Stimulated activated CD8-positive, alpha-beta memory T cell treated with anti-CD3 and anti-CD28 coated beads, Interleukin-15, amount 100 ng/mL, for 1 hour (primary cell): ENCODE results near the gene ZNF497.
"Not testable (repeated sequence)": the region's sequence is repeated elsewhere in the genome, so short reads cannot be mapped to it uniquely, and the experiment has no call there.

ENCODE experiments used
- DNase-seq: peaks from one replicate; pipeline ENCODE4 v3.0.0-alpha.2; 2020; ENCODE audit warnings: low read depth

ZNF497 gene

GRCh38 chr19:58362272-58362994 lies at the start of gene ZNF497:
Gene ZNF497 (minus strand): TSS chr19:58362751. CDS start chr19:58357635, 5,116 bp downstream.
- DNase-seq: peak; percentile 91

GRCh38 chr19:58409010-58409790 lies 46.6 kb upstream of the ZNF497 start:
- no peak for DNase-seq

- peak; percentile 82 for DNase-seq
Measured at GRCh38 chr19:58408152-58409009, 45.8 kb upstream of the ZNF497 start, which contains the start of gene ZNF584. Gene ZNF584 (plus strand): TSS chr19:58408649. CDS start chr19:58409148, 499 bp downstream.

GRCh38 chr19:58407658-58408151 lies 45.2 kb upstream of the ZNF497 start:
- no peak for DNase-seq

GRCh38 chr19:58406818-58407657 lies 44.5 kb upstream of the ZNF497 start:
- no peak for DNase-seq

GRCh38 chr19:58403920-58404478 lies 41.4 kb upstream of the ZNF497 start:
- DNase-seq: not testable (repeated sequence)

- no peak for DNase-seq
Measured at GRCh38 chr19:58401840-58402421, 39.4 kb upstream of the ZNF497 start.

- DNase-seq: peak; percentile 99
Measured at GRCh38 chr19:58400916-58401839, 38.6 kb upstream of the ZNF497 start.

- DNase-seq: no peak
Measured at GRCh38 chr19:58400316-58400915, 37.9 kb upstream of the ZNF497 start.

- no peak for DNase-seq
Measured at GRCh38 chr19:58399903-58400302, 37.4 kb upstream of the ZNF497 start.

GRCh38 chr19:58398545-58398944 lies 36.0 kb upstream of the ZNF497 start:
- DNase-seq: no peak

- DNase-seq: no peak
Measured at GRCh38 chr19:58398087-58398486, 35.5 kb upstream of the ZNF497 start.

GRCh38 chr19:58397533-58398037 lies 35.0 kb upstream of the ZNF497 start:
- DNase-seq: no peak

GRCh38 chr19:58396691-58397532 lies 34.4 kb upstream of the ZNF497 start:
- no peak for DNase-seq

- no peak for DNase-seq
Measured at GRCh38 chr19:58395979-58396627, 33.6 kb upstream of the ZNF497 start.

GRCh38 chr19:58395220-58395978 lies 32.8 kb upstream of the ZNF497 start, which contains the start of gene RNF225:
Gene RNF225 (plus strand): TSS chr19:58395656. CDS start chr19:58396090, 434 bp downstream.
- DNase-seq: no peak
